Nephron (organoid): Measurements from ENCODE around the gene NEUROD4.

Source experiments
- H3K27ac Mint-ChIP-seq, 3 experiments: 2 replicates each; pipeline ENCODE4 v1.8.0; 2020; ENCODE audit warnings: mixed read lengths in 3 of 3, mild to moderate bottlenecking in 2 of 3, moderate library complexity in 1 of 3
- H3K27me3 Mint-ChIP-seq: 2 replicates; pipeline ENCODE4 v1.8.0; 2021; ENCODE audit warnings: low read depth, mild to moderate bottlenecking, moderate library complexity, mixed read lengths
- H3K36me3 Mint-ChIP-seq: 2 replicates; pipeline ENCODE4 v1.8.0; 2020; ENCODE audit warnings: low read depth, mixed read lengths
- H3K4me1 Mint-ChIP-seq: 2 replicates; pipeline ENCODE4 v1.8.0; 2020; ENCODE audit warnings: mixed read lengths
- H3K4me3 Mint-ChIP-seq, 3 experiments: 2 replicates each; pipeline ENCODE4 v1.8.0; 2020; ENCODE audit warnings: mild to moderate bottlenecking in 3 of 3, mixed read lengths in 3 of 3, moderate library complexity in 2 of 3
- H3K9me3 Mint-ChIP-seq: 2 replicates; pipeline ENCODE4 v1.8.0; 2020; ENCODE audit warnings: mixed read lengths
- TF ChIP-seq, protein P1 (sequence below), 3 experiments: fragments of 200-600 bp; sonication (generic); IDR thresholded peaks; one replicate each; pipeline ENCODE4 v1.5.0; 2021; ENCODE audit warnings: antibody characterized with exemption in 3 of 3; ENCODE audit not compliant: unreplicated experiment in 3 of 3

The NEUROD4 gene

DNA sequence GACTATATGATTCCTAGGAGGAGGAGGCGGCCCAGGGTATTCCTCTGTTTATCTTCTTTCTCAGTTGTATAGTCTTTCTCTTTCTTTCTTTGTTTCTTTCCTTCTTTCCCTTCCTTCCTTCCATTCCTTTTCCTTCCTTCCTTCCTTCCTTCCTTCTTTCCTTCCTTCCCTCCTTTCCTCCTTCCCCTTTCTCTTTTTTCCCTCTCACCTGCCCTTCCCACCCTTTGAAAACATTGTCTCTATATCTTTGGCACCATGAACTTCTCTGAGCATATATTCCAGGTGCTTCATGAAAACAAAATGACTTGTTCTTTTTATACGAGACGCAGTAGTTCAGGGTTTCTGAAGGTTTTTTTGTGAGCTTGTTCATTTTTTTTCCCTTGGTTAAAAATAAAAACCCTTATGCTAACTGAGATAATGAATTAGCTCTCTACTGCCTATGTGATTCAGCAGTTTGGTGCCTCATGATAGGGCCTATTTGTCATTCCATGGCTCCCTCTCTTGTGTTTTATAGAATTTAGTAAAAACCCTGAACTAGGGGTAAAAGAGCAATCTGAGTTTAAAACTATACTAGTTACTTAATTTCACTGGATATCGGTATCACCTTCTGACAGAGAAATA is 32.1 kb upstream of the NEUROD4 start:
- no peaks in the 10 kb centered on the region for H3K9me3 Mint-ChIP-seq
- TF ChIP-seq, protein P1, sequence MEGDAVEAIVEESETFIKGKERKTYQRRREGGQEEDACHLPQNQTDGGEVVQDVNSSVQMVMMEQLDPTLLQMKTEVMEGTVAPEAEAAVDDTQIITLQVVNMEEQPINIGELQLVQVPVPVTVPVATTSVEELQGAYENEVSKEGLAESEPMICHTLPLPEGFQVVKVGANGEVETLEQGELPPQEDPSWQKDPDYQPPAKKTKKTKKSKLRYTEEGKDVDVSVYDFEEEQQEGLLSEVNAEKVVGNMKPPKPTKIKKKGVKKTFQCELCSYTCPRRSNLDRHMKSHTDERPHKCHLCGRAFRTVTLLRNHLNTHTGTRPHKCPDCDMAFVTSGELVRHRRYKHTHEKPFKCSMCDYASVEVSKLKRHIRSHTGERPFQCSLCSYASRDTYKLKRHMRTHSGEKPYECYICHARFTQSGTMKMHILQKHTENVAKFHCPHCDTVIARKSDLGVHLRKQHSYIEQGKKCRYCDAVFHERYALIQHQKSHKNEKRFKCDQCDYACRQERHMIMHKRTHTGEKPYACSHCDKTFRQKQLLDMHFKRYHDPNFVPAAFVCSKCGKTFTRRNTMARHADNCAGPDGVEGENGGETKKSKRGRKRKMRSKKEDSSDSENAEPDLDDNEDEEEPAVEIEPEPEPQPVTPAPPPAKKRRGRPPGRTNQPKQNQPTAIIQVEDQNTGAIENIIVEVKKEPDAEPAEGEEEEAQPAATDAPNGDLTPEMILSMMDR (IDR thresholded peaks at IDR 0.05; ENCODE audit: unreplicated experiment in 3 of 3), result no peak
- H3K4me1 Mint-ChIP-seq, result peaks cover 14% of the 10 kb centered on the region
- H3K4me3 Mint-ChIP-seq, result no peak overlapping the region
- no peaks in the 10 kb centered on the region for H3K36me3 Mint-ChIP-seq
- H3K27ac Mint-ChIP-seq, result no peak overlapping the region
- H3K27me3 Mint-ChIP-seq, result no peaks in the 10 kb centered on the region

DNA sequence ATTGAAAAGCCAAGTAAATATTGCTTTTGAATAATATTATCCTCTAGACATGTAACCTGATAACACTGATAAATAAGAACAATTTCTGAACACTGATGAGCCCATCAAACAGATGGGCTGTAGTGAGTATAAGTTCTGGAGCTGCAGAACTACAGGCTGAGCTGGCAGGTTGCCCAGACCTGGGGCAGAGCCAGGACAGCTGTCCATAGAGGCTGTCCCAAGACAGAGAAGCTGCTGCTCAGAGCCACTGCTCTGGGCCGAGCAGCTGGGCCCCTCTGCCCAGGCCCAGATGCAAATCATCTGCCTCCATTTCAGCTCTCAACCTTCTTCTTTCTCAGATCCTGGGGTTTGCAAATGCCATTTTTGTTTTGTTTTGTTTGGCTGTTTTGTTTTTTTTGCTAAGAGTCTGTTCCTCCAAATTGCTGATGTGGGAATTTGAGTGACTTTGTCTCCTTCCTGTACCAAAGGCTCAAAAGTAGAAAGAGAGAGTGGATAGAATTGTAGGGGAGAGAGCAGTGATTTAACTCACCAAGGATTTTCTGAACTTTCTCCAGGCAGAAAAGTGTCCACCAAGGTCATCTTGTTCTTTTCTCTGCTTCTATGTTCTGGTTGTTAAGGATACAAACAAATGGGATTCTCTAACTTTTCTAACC is 31.2 kb upstream of the NEUROD4 start:
- TF ChIP-seq, protein P1 (IDR thresholded peaks at IDR 0.05; ENCODE audit: unreplicated experiment in 3 of 3), result no peak
- Mint-ChIP-seq H3K4me3 (no peak overlapping the region), H3K4me1 (peaks cover 14% of the 10 kb centered on the region), H3K9me3 (no peaks in the 10 kb centered on the region), H3K36me3 (no peaks in the 10 kb centered on the region), H3K27ac (peak overlapping the region; percentile 63 to 81 (median 69)), H3K27me3 (no peaks in the 10 kb centered on the region)

DNA sequence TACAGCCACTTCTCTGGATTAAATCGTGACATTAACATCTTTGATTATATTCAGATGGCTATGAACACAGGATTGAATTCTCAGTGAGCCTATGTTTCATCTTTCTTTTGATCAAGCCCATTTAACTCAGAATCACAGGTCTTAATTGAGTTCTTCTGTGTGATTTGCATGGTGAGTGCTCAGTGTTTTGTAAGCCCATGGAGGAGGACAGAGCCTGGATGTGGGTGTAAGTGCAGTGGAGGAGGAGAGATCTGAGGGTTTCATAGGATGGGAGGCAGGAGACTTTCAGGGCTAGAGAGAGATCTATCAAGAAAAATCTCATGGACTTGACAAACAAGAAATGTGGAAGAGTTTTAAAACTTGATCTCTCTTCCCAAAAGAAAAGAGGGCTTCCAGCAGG is 29.9 kb upstream of the NEUROD4 start:
- no peaks in the 10 kb centered on the region for H3K9me3 Mint-ChIP-seq
- H3K4me3 Mint-ChIP-seq, result no peak overlapping the region
- no peaks in the 10 kb centered on the region for H3K36me3 Mint-ChIP-seq
- TF ChIP-seq, protein P1 (IDR thresholded peaks at IDR 0.05; ENCODE audit: unreplicated experiment in 3 of 3), result no peak
- H3K4me1 Mint-ChIP-seq, result peaks cover 14% of the 10 kb centered on the region
- peak overlapping the region in 1 of 3 experiments; percentile 14 for H3K27ac Mint-ChIP-seq
- no peaks in the 10 kb centered on the region for H3K27me3 Mint-ChIP-seq

DNA sequence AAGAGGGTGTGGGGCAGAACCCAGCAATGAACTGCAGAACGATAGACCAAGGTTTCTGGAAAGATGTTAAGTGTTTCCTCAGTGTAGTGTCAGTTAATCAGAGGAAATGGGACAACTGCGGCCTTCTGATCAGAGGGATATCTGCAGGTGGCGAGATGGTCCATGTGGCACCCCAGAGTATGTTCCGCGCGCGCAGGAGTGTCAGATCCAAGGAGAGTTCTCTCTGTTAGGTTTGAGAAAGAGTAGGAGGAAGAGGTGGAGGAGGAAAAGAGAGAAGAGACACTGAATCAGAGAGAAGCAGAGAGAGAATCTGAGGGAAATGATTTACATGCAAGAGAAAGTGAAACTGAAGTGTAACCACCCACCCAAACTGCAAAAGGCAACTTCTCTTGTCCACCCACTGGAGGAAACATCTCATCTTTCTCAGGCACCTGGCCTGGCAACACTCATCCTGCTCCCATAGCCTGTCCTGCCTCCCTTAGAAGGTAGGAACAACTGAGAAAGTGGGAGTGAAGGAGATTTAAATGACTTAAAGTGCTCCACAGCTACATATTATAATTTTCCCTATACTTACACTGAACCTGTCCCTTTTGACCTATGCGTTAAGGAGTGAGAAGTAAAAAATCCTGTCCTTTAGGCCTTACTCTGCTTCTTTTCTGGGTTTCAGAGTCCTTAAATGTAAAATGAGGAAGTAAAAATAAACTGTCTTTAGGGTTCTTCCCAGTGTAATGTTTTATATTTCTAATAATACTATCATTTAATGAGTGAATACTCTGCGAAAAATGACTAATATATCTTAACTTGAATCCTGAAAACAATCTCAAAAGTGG is 28.4 kb upstream of the NEUROD4 start:
- TF ChIP-seq, protein P1 (IDR thresholded peaks at IDR 0.05; ENCODE audit: unreplicated experiment in 3 of 3), result no peak
- Mint-ChIP-seq H3K4me3 (no peak overlapping the region), H3K9me3 (no peaks in the 10 kb centered on the region), H3K27ac (no peak overlapping the region), H3K27me3 (no peaks in the 10 kb centered on the region), H3K36me3 (no peaks in the 10 kb centered on the region), H3K4me1 (peaks cover 14% of the 10 kb centered on the region)

DNA sequence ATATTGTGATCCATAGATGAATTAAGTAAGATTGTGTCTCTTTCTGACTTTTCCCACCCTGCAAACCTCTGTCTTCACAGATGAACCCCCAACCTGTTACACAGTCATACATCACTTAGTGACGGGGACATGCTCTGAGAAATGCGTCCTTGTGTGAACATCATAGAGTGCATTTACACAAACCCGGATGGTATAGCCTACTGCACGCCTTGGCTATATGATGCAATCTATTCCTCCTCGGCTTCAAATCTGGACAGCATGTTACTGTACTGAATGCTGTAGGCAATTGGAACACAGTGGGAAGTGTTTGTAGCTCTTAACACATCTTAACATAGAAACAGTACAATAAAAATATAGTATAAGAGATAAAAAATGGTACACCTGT is 27.8 kb upstream of the NEUROD4 start:
- Mint-ChIP-seq H3K4me1 (peaks cover 14% of the 10 kb centered on the region), H3K36me3 (no peaks in the 10 kb centered on the region), H3K27ac (no peak overlapping the region), H3K4me3 (no peak overlapping the region), H3K9me3 (no peaks in the 10 kb centered on the region), H3K27me3 (no peaks in the 10 kb centered on the region)
- TF ChIP-seq, protein P1 (IDR thresholded peaks at IDR 0.05; ENCODE audit: unreplicated experiment in 3 of 3), result no peak
